ENCODE measurements around the gene ABHD17B. TPM values are rescaled to one million over a fixed set of nuclear protein-coding genes. Genes with fewer than 3 reads are reported as not detected.

ABHD17B gene
- total and polyA plus RNA-seq, 10 of the 15 experiments (the other 5 are each of a cell fraction or from before 2014, with no cell fraction given) = 3.5 to 21.4 (median 16.6) TPM

DNA sequence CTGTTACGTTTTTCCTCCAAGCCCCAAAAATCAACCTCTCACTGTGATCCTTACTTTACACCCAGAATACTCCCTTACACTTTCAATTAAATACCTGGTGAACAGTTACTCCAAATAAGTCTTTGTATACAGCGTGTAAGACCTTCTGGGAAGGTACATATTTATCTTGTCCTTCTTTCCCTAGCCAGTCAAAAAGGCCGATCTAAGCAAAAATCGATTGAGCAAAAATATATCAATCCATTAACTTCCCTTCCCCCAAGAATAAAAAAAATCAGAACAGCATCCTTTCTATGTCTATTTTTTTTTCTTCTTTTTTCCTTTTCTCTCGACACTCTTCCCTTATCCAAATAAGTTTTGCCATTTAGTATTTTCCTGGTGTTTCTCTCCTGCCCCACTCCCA, 71.3 kb downstream of the ABHD17B start:
- FAIRE-seq (no peak), DNase-seq (ENCODE audit: low read depth, low spot score) (no peak), ATAC-seq (no peak)
- H3K27me3 ChIP-seq (replicated peaks in 1 of 2; ENCODE audit: control insufficient read depth in 2 of 2, insufficient read depth in 2 of 2, low read length in 1 of 2) = no peaks in the 10 kb centered on the region
- intact Hi-C loops (cut with micrococcal nuclease; ENCODE audit: unreplicated experiment) = no loop called here
- no peak overlapping the region for H2AFZ ChIP-seq (ENCODE audit: control insufficient read depth, low read depth, low read length)
- H3K9ac ChIP-seq (ENCODE audit: control insufficient read depth, insufficient read depth, low read length) = no peak overlapping the region
- no TSS peak for BruUV-seq (replicated peaks)
- no peaks in the 10 kb centered on the region for H4K20me1 ChIP-seq (ENCODE audit: control insufficient read depth, insufficient read depth)
- RAD21 ChIA-PET (ENCODE audit: unreplicated experiment) = no interaction called here
- H3K4me3 ChIP-seq = no peak overlapping the region
- in situ Hi-C loops (cut with MboI) = no loop called here
- H3K79me2 ChIP-seq (ENCODE audit: control insufficient read depth, insufficient read depth, low read length) = no peaks in the 10 kb centered on the region
- 45% methylated on average over 5 of the region's 5 CpGs for WGBS (ENCODE audit: insufficient coverage, insufficient replicate concordance, low lambda C conversion rate, missing lambda C conversion rate)
- TF ChIP-seq, protein P1, sequence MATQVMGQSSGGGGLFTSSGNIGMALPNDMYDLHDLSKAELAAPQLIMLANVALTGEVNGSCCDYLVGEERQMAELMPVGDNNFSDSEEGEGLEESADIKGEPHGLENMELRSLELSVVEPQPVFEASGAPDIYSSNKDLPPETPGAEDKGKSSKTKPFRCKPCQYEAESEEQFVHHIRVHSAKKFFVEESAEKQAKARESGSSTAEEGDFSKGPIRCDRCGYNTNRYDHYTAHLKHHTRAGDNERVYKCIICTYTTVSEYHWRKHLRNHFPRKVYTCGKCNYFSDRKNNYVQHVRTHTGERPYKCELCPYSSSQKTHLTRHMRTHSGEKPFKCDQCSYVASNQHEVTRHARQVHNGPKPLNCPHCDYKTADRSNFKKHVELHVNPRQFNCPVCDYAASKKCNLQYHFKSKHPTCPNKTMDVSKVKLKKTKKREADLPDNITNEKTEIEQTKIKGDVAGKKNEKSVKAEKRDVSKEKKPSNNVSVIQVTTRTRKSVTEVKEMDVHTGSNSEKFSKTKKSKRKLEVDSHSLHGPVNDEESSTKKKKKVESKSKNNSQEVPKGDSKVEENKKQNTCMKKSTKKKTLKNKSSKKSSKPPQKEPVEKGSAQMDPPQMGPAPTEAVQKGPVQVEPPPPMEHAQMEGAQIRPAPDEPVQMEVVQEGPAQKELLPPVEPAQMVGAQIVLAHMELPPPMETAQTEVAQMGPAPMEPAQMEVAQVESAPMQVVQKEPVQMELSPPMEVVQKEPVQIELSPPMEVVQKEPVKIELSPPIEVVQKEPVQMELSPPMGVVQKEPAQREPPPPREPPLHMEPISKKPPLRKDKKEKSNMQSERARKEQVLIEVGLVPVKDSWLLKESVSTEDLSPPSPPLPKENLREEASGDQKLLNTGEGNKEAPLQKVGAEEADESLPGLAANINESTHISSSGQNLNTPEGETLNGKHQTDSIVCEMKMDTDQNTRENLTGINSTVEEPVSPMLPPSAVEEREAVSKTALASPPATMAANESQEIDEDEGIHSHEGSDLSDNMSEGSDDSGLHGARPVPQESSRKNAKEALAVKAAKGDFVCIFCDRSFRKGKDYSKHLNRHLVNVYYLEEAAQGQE (IDR thresholded peaks at IDR 0.05; ENCODE audit: low read depth, low read length) = no peak
- TF ChIP-seq, protein P2, sequence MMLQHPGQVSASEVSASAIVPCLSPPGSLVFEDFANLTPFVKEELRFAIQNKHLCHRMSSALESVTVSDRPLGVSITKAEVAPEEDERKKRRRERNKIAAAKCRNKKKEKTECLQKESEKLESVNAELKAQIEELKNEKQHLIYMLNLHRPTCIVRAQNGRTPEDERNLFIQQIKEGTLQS (IDR thresholded peaks at IDR 0.05; ENCODE audit: borderline replicate concordance, extremely low read depth, low read depth, low read length) = no peak
- no peak for TF ChIP-seq BACH1 (IDR thresholded peaks at IDR 0.05; ENCODE audit: borderline replicate concordance)
- no peak for TF ChIP-seq BHLHE40 (IDR thresholded peaks at IDR 0.05; ENCODE audit: borderline replicate concordance in 1 of 2, low read depth in 2 of 2, low read length in 1 of 2)
- no peak for TF ChIP-seq GATAD2B (conservative IDR thresholded peaks at IDR 0.05; ENCODE audit: low read depth)
- TF ChIP-seq POLR2A (IDR thresholded peaks at IDR 0.05; ENCODE audit: low read depth, low read length) = no peak
- no peak for TF ChIP-seq YY1 (IDR thresholded peaks at IDR 0.05; ENCODE audit: low read depth, low read length)
- TF ChIP-seq RBBP5 (conservative IDR thresholded peaks at IDR 0.05) = no peak
- no peak for TF ChIP-seq MTA2 (IDR thresholded peaks at IDR 0.05; ENCODE audit: low read depth)
- no peak for TF ChIP-seq TCF12 (IDR thresholded peaks at IDR 0.05; ENCODE audit: low read depth, low read length)
- no peak for TF ChIP-seq MEF2A (IDR thresholded peaks at IDR 0.05; ENCODE audit: insufficient read depth, low read depth, low read length)
- no peak for TF ChIP-seq ESRRA (IDR thresholded peaks at IDR 0.05; ENCODE audit: low read length)
- TF ChIP-seq, protein P3, sequence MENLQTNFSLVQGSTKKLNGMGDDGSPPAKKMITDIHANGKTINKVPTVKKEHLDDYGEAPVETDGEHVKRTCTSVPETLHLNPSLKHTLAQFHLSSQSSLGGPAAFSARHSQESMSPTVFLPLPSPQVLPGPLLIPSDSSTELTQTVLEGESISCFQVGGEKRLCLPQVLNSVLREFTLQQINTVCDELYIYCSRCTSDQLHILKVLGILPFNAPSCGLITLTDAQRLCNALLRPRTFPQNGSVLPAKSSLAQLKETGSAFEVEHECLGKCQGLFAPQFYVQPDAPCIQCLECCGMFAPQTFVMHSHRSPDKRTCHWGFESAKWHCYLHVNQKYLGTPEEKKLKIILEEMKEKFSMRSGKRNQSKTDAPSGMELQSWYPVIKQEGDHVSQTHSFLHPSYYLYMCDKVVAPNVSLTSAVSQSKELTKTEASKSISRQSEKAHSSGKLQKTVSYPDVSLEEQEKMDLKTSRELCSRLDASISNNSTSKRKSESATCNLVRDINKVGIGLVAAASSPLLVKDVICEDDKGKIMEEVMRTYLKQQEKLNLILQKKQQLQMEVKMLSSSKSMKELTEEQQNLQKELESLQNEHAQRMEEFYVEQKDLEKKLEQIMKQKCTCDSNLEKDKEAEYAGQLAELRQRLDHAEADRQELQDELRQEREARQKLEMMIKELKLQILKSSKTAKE (IDR thresholded peaks at IDR 0.05; ENCODE audit: low read depth, poor library complexity, severe bottlenecking) = no peak
- TF ChIP-seq BRCA1 (IDR thresholded peaks at IDR 0.05; ENCODE audit: low read depth, low read length) = no peak
- no peak for TF ChIP-seq HDAC6 (IDR thresholded peaks at IDR 0.05; ENCODE audit: unreplicated experiment)
- TF ChIP-seq HDAC2 (IDR thresholded peaks at IDR 0.05) = no peak
- TF ChIP-seq POLR2AphosphoS5 (IDR thresholded peaks at IDR 0.05; ENCODE audit: low read length) = no peak
- POLR2A ChIA-PET = no interaction called here
- no peak overlapping the region for H3K27ac ChIP-seq (ENCODE audit: control insufficient read depth, insufficient read depth)
- H3K9me3 ChIP-seq (replicated peaks; ENCODE audit: control insufficient read depth, insufficient read depth, low read length) = no peaks in the 10 kb centered on the region
- no peaks in the 10 kb centered on the region for H3K36me3 ChIP-seq (ENCODE audit: control insufficient read depth in 2 of 2, insufficient read depth in 2 of 2, low read length in 1 of 2)
- CTCF ChIA-PET = no interaction called here
- no peaks in the 10 kb centered on the region for H3K4me1 ChIP-seq (ENCODE audit: control insufficient read depth, insufficient read depth, low read length)
- SMC1A ChIA-PET (ENCODE audit: uncharacterized antibody, unreplicated experiment) = no interaction called here
- no peak overlapping the region for H3K4me2 ChIP-seq (ENCODE audit: control insufficient read depth, insufficient read depth)
